Ascending aorta (tissue), 2 donors: Measurements from ENCODE around the gene ESR2. TPM values are rescaled to one million over a fixed set of nuclear protein-coding genes. Genes with fewer than 3 reads are reported as not detected.

ENCODE experiments used
- DNase-seq, 2 donors: peaks; one replicate each; pipeline ENCODE4 v3.0.0-alpha.2; 2019; ENCODE audit warnings: low spot score in 2 of 2
- H3K27ac ChIP-seq, 2 donors: fragments of 200-600 bp; sonication (generic); one replicate each; pipeline ENCODE4 v1.5.1; 2016 to 2017; ENCODE audit warnings: mild to moderate bottlenecking in 1 of 2
- H3K27me3 ChIP-seq: fragments of 200-600 bp; sonication (generic); one replicate; pipeline ENCODE4 v1.5.1; 2017
- H3K36me3 ChIP-seq, 2 donors: fragments of 200-600 bp; sonication (generic); one replicate each; pipeline ENCODE4 v1.5.1; 2016
- H3K4me1 ChIP-seq, 2 donors: fragments of 200-600 bp; sonication (generic); one replicate each; pipeline ENCODE4 v1.5.1; 2016 to 2017; ENCODE audit warnings: mild to moderate bottlenecking in 1 of 2
- H3K4me3 ChIP-seq, 2 donors: fragments of 200-600 bp; sonication (generic); one replicate each; pipeline ENCODE4 v1.5.1; 2016 to 2017; ENCODE audit warnings: mild to moderate bottlenecking in 1 of 2
- H3K9me3 ChIP-seq, 2 donors: fragments of 200-600 bp; sonication (generic); one replicate each; pipeline ENCODE4 v1.5.1; 2016
- intact Hi-C: fragments of 100-400 bp; cut with DNase I; formaldehyde crosslinking; loops from one replicate; pipeline ENCODE4 v1.15.1; 2023
- total RNA-seq: library from RNA; depleted of rRNA; stranded (reverse); fragments of >200 nt; gene quantifications from one replicate; pipeline ENCODE4 v1.1.0, GENCODE V29; 2016
- TF ChIP-seq, protein P1 (sequence below), 3 experiments: fragments of 200-600 bp in 2 of 3; fragments of 450-650 bp in 1 of 3; sonication (generic) in 2 of 3; IDR thresholded peaks; one replicate each; pipeline ENCODE4 v1.5.1; 2016 to 2019; ENCODE audit warnings: antibody characterized with exemption in 3 of 3, mild to moderate bottlenecking in 1 of 3, moderate library complexity in 1 of 3

ESR2 gene
- total RNA-seq, 1 donor from 2014 or later, result not detected

DNA sequence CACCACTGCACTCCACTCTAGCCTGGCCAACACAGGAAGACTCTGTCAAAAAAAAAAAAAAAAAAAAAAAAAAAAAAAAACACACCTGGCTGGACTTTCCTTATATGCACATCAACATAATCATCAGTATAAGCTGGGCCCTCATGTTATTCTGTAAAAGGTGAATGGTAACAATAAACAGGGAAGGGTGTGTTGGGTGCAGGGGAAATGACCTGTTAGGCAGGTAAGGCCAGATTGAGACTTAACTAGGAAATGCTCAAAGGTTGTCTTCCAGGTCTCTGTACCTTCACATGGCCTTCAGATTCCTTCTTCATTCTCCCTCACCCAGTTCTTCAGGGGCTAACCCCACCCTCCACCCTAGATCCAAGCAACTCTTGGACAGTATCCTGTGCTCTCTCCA, 47.5 kb downstream of the ESR2 start:
- no peak overlapping the region for H3K27ac ChIP-seq
- no peak overlapping the region for H3K4me3 ChIP-seq
- DNase-seq, result no peak
- H3K36me3 ChIP-seq, result no peaks in the 10 kb centered on the region
- H3K27me3 ChIP-seq, result no peaks in the 10 kb centered on the region
- TF ChIP-seq, protein P1, sequence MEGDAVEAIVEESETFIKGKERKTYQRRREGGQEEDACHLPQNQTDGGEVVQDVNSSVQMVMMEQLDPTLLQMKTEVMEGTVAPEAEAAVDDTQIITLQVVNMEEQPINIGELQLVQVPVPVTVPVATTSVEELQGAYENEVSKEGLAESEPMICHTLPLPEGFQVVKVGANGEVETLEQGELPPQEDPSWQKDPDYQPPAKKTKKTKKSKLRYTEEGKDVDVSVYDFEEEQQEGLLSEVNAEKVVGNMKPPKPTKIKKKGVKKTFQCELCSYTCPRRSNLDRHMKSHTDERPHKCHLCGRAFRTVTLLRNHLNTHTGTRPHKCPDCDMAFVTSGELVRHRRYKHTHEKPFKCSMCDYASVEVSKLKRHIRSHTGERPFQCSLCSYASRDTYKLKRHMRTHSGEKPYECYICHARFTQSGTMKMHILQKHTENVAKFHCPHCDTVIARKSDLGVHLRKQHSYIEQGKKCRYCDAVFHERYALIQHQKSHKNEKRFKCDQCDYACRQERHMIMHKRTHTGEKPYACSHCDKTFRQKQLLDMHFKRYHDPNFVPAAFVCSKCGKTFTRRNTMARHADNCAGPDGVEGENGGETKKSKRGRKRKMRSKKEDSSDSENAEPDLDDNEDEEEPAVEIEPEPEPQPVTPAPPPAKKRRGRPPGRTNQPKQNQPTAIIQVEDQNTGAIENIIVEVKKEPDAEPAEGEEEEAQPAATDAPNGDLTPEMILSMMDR (IDR thresholded peaks at IDR 0.05), result no peak
- H3K9me3 ChIP-seq, result no peaks in the 10 kb centered on the region
- intact Hi-C loops, result no loop called here
- no peaks in the 10 kb centered on the region for H3K4me1 ChIP-seq

DNA sequence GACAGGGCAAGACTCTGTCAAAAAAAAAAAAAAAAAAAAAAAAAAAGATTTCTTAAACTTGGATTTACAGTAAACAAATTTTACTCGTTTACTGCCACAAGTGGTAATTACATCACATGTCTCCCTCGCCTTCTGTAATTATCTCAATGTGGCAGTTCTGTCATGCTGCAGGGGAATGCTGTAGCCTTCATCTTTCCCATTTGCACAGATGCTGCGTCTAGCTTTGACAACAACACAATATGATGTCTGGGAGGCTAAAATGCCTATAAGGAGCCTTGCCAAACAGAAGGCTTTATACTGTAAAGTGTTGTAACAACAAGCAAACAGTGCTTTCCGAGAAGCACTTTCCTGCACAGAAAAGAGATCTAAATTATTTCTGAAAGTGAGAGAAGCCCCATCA, 48.7 kb downstream of the ESR2 start:
- H3K4me3 ChIP-seq, result no peak overlapping the region
- TF ChIP-seq, protein P1 (IDR thresholded peaks at IDR 0.05), result no peak
- no peaks in the 10 kb centered on the region for H3K27me3 ChIP-seq
- no peak for DNase-seq
- no peaks in the 10 kb centered on the region for H3K4me1 ChIP-seq
- no peaks in the 10 kb centered on the region for H3K9me3 ChIP-seq
- no peak overlapping the region for H3K27ac ChIP-seq
- H3K36me3 ChIP-seq, result no peaks in the 10 kb centered on the region
- intact Hi-C loops, result no loop called here

DNA sequence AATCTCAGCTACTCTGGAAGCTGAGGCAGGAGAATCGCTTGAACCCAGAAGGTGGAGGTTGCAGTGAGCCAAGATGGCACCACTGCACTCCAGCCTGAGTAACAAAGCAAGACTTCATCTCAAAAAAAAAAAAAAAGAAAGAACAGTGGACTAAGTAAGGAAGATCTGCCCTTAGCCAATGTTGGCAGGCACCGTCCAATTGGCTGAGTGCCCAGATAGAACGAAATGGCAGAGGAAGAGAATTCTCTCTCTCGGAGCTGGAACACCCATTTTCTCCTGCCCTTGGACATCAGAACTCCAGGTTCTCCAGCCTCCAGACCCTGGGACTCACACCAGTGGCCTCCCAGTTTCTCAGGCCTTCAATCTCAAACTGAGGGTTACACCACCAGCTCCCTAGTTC, 49.9 kb downstream of the ESR2 start:
- H3K4me3 ChIP-seq, result no peak overlapping the region
- intact Hi-C loops, result no loop called here

DNA sequence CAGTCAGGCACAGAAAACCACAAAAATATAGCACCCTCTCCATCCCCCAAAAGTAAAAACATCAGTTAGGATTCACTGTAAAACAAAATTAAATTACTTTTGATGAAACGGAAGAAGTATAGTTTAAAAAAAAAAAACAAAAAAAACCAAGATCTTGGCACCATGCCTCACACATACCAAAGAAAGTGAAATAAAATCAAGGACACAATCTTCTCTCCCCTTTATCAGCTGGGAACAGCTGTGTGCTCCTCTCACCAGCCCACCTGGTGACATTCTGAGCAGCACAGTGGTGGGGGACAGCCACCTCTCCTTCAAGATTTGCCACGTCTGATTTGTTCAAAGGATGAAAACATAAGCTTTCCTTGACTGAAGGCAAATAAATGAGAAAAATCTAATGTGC, 55.5 kb downstream of the ESR2 start:
- Histone ChIP-seq H3K36me3 (no peaks in the 10 kb centered on the region), H3K27me3 (no peaks in the 10 kb centered on the region), H3K4me1 (peaks cover 0 to 3% of the 10 kb centered on the region in 2 donors), H3K4me3 (no peak overlapping the region), H3K9me3 (no peaks in the 10 kb centered on the region), H3K27ac (no peak overlapping the region)
- TF ChIP-seq, protein P1 (IDR thresholded peaks at IDR 0.05), result no peak
- intact Hi-C loops, result no loop called here
- DNase-seq, result no peak

More for the DNA sequence above, 49.9 kb downstream of the ESR2 start:
- Histone ChIP-seq H3K4me1 (no peaks in the 10 kb centered on the region), H3K27ac (no peak overlapping the region), H3K27me3 (no peaks in the 10 kb centered on the region), H3K9me3 (no peaks in the 10 kb centered on the region), H3K36me3 (no peaks in the 10 kb centered on the region)
- TF ChIP-seq, protein P1 (IDR thresholded peaks at IDR 0.05), result no peak
- DNase-seq, result no peak

DNA sequence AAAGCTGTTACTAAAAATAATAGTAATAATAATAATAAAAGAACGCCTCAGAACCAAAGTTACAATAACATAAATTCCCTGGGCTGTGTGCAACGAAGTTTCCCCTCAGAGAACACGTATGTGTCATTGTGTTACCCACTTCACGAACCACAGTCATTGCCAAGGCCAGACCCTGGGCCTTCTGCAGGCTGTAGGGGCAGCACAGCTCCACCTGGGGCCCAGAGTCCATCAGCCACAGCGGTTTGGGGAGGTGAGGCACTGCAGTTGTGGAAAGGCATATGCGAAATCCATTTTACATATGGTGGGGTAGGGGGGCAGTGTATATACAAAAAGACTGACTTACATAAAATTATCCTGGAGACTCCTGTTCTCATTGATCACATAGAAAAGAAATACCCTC, 56.1 kb downstream of the ESR2 start:
- Histone ChIP-seq H3K27me3 (no peaks in the 10 kb centered on the region), H3K4me3 (no peak overlapping the region), H3K36me3 (no peaks in the 10 kb centered on the region), H3K4me1 (peaks cover 0 to 3% of the 10 kb centered on the region in 2 donors), H3K9me3 (no peaks in the 10 kb centered on the region), H3K27ac (no peak overlapping the region)
- intact Hi-C loops, result no loop called here
- TF ChIP-seq, protein P1 (IDR thresholded peaks at IDR 0.05), result no peak
- DNase-seq, result no peak
